GM19238 (cell line): ENCODE results near the gene ZNF521.
"Not testable (repeated sequence)": the region's sequence is repeated elsewhere in the genome, so short reads cannot be mapped to it uniquely, and the experiment has no call there.

Source experiments
- DNase-seq: peaks from one replicate; pipeline ENCODE4 v3.0.0; 2011; ENCODE audit warnings: low spot score; ENCODE audit not compliant: insufficient read length

The ZNF521 gene

GRCh38 chr18:25039781-25040180 is 312.2 kb downstream of the ZNF521 start:
- no peak for DNase-seq

GRCh38 chr18:25038261-25038660 is 313.7 kb downstream of the ZNF521 start:
- DNase-seq: no peak

GRCh38 chr18:25033747-25034471 is 318.1 kb downstream of the ZNF521 start:
- no peak for DNase-seq

DNA sequence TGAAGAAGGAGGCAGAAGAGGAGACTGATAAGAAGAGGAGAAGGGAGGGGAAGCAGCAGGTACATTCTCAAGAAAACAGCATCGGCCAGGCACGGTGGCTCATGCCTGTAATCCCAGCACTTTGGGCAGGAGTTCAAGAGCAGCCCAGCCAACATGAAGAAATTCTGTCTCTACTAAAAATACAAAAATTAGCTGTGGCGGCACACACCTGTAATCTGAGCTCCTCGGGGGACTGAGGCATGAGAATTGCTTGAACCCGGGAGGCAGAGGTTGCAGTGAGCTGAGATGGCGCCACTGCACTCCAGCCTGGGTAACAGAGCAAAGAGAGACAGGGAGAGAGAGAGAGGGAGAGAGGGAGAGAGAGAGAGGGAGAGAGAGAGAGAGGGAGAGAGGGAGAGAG is 318.8 kb downstream of the ZNF521 start:
- DNase-seq: not testable (repeated sequence)

GRCh38 chr18:25029802-25030201 is 322.2 kb downstream of the ZNF521 start:
- DNase-seq: no peak

DNA sequence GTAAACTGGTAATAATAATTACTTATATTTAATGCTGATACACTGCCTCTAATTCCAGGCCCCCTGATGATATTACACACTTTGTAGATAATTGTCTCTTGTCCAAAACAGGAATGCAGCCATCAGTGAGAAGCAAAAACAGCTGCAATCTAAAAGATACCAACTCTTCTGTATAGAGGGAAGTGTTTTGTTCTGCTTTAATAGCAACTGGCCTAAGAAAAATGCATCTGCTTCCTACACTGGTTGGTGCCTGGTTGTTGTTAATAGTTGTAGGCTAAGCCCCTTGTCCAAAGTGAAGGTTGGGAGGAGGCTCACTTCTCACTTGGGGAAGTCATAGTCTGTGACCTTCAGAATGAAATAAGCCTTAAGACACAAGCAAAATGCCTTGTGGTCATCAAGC is 332.0 kb downstream of the ZNF521 start:
- DNase-seq: no peak

DNA sequence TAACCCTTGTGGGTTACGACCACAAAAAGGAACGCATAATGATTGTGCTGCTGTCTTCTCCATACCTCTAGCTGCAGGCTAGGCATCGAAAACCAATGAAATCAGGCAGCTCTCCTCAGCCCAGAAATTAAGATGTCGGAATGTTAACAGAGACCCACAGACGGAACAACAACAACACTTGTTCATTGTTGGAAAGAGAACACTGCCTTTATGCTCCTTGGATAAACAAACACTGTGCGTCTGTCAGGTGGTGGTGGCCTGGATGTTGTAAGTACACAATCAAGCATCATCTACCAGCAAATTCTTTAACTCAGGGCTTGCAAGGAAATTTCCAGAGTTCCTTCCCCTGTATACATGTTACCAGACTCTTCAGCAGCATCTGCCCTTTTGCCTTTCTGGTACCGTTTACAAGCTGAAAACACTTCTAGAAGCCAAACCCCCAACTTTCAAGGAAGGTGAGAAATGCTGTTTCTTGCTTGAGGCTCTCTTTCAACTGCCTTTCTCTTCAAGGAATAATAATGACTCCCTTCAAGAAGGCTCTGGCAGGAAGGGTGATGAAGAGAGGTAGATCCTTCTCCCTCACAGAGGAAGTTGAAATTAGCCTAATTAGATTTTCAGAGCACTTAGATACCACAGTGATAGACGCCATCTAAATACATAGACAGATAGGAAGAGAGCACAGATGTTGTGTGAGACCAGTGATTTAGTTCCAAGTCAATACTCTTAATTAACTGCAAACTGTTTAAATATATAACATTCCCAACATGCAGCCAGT is 332.7 kb downstream of the ZNF521 start:
- DNase-seq: no peak

DNA sequence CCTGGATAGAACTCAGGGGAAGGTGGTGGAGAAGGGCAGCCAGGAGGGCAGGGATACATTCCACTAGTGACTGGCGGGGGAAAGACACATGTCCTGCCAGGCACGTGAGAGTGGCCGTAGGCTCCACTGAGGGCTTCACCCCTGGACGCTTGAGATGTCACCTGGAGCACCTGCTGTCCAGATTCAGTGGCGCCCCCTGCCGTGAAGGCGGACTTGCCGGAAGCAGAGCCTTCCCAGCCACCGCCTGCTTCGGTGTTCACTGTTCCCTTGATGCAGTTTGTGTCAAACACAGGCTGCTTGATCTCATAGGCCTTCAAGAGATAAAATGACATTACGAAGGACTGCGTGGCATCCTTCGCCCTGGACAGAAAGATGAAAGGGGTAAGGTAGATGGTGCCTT is 335.3 kb downstream of the ZNF521 start:
- DNase-seq: no peak

- DNase-seq: no peak
Observed at GRCh38 chr18:25016181-25016580, 335.8 kb downstream of the ZNF521 start.
